ENCODE measurements around the gene GPRC5A.

The GPRC5A gene

GRCh38 chr12:12909995-12910420 lies 18.6 kb downstream of the GPRC5A start:
- no peak for DNase-seq (ENCODE audit: low read depth, low spot score)

GRCh38 chr12:12912711-12913110 lies 21.3 kb downstream of the GPRC5A start:
- no peak for DNase-seq (ENCODE audit: low read depth, low spot score)

GRCh38 chr12:12915656-12916055 lies 24.3 kb downstream of the GPRC5A start:
- DNase-seq (ENCODE audit: low read depth, low spot score) = no peak

GRCh38 chr12:12916135-12916944 lies 25.0 kb downstream of the GPRC5A start:
- peak; percentile 92 for DNase-seq (ENCODE audit: low read depth, low spot score)

GRCh38 chr12:12917517-12917916 lies 26.2 kb downstream of the GPRC5A start:
- DNase-seq (ENCODE audit: low read depth, low spot score) = no peak

- no peak for DNase-seq (ENCODE audit: low read depth, low spot score)
Measured at GRCh38 chr12:12918781-12919389, 27.5 kb downstream of the GPRC5A start.

GRCh38 chr12:12919666-12920435 lies 28.5 kb downstream of the GPRC5A start:
- no peak for DNase-seq (ENCODE audit: low read depth, low spot score)

GRCh38 chr12:12922191-12922616 lies 30.8 kb downstream of the GPRC5A start:
- no peak for DNase-seq (ENCODE audit: low read depth, low spot score)

GRCh38 chr12:12922978-12923377 lies 31.6 kb downstream of the GPRC5A start:
- DNase-seq (ENCODE audit: low read depth, low spot score) = no peak

GRCh38 chr12:12924169-12924568 lies 32.8 kb downstream of the GPRC5A start:
- DNase-seq (ENCODE audit: low read depth, low spot score) = no peak

GRCh38 chr12:12925388-12925787 lies 34.0 kb downstream of the GPRC5A start:
- no peak for DNase-seq (ENCODE audit: low read depth, low spot score)

GRCh38 chr12:12926571-12927071 lies 35.3 kb downstream of the GPRC5A start:
- DNase-seq (ENCODE audit: low read depth, low spot score) = no peak

GRCh38 chr12:12927211-12928079 lies 36.1 kb downstream of the GPRC5A start:
- DNase-seq (ENCODE audit: low read depth, low spot score) = peak; percentile 45

GRCh38 chr12:12929696-12930095 lies 38.3 kb downstream of the GPRC5A start:
- no peak for DNase-seq (ENCODE audit: low read depth, low spot score)

GRCh38 chr12:12930633-12931219 lies 39.4 kb downstream of the GPRC5A start:
- no peak for DNase-seq (ENCODE audit: low read depth, low spot score)

- no peak for DNase-seq (ENCODE audit: low read depth, low spot score)
Measured at GRCh38 chr12:12933742-12934141, 42.4 kb downstream of the GPRC5A start.

GRCh38 chr12:12934556-12934955 lies 43.2 kb downstream of the GPRC5A start:
- no peak for DNase-seq (ENCODE audit: low read depth, low spot score)

- no peak for DNase-seq (ENCODE audit: low read depth, low spot score)
Measured at GRCh38 chr12:12936983-12937491, 45.7 kb downstream of the GPRC5A start.

- DNase-seq (ENCODE audit: low read depth, low spot score) = peak; percentile 39
Measured at GRCh38 chr12:12938541-12938940, 47.2 kb downstream of the GPRC5A start.

- no peak for DNase-seq (ENCODE audit: low read depth, low spot score)
Measured at GRCh38 chr12:12939888-12940287, 48.5 kb downstream of the GPRC5A start.

All from astrocyte of the hippocampus (primary cell).